CD1c-positive myeloid dendritic cell (primary cell): Measurements from ENCODE around the gene UBAP1.
A peak's percentile ranks its signal among the peaks of the same experiment; 100 is the strongest.
"Not testable (repeated sequence)": the region's sequence is repeated elsewhere in the genome, so short reads cannot be mapped to it uniquely, and the experiment has no call there.

Source experiments
- DNase-seq: peaks from one replicate; pipeline ENCODE4 v3.0.0-alpha.2; 2016; ENCODE audit errors: extremely low spot score

UBAP1 gene

GRCh38 chr9:34178436-34179212 is at the start of gene UBAP1:
Gene UBAP1 (plus strand): TSS chr9:34179043. CDS start chr9:34220915, 41,872 bp downstream.
- DNase-seq, result peak; percentile 99

GRCh38 chr9:34131571-34131970 is 47.3 kb upstream of the UBAP1 start:
- no peak for DNase-seq

GRCh38 chr9:34133436-34133949 is 45.4 kb upstream of the UBAP1 start:
- no peak for DNase-seq

- no peak for DNase-seq
Measured at GRCh38 chr9:34134521-34134920, 44.3 kb upstream of the UBAP1 start.

GRCh38 chr9:34138644-34139043 is 40.2 kb upstream of the UBAP1 start:
- DNase-seq, result not testable (repeated sequence)

GRCh38 chr9:34139477-34140146 is 39.2 kb upstream of the UBAP1 start:
- DNase-seq, result no peak

- DNase-seq, result no peak
Measured at GRCh38 chr9:34140853-34141252, 38.0 kb upstream of the UBAP1 start.

GRCh38 chr9:34143116-34143515 is 35.7 kb upstream of the UBAP1 start:
- no peak for DNase-seq

GRCh38 chr9:34145165-34145564 is 33.7 kb upstream of the UBAP1 start:
- no peak for DNase-seq

GRCh38 chr9:34151398-34151797 is 27.4 kb upstream of the UBAP1 start:
- DNase-seq, result no peak

- no peak for DNase-seq
Measured at GRCh38 chr9:34154057-34154456, 24.8 kb upstream of the UBAP1 start.

- no peak for DNase-seq
Measured at GRCh38 chr9:34157318-34157717, 21.5 kb upstream of the UBAP1 start.

GRCh38 chr9:34157898-34158297 is 20.9 kb upstream of the UBAP1 start:
- DNase-seq, result no peak

GRCh38 chr9:34158362-34158869 is 20.4 kb upstream of the UBAP1 start:
- DNase-seq, result peak; percentile 26

GRCh38 chr9:34163434-34163833 is 15.4 kb upstream of the UBAP1 start:
- peak; percentile 25 for DNase-seq

- no peak for DNase-seq
Measured at GRCh38 chr9:34169125-34169524, 9.7 kb upstream of the UBAP1 start.

- DNase-seq, result no peak
Measured at GRCh38 chr9:34170237-34170991, 8.4 kb upstream of the UBAP1 start.

GRCh38 chr9:34171753-34172535 is 6.9 kb upstream of the UBAP1 start:
- peak; percentile 79 for DNase-seq

- DNase-seq, result no peak
Measured at GRCh38 chr9:34176089-34176488, 2.8 kb upstream of the UBAP1 start.

GRCh38 chr9:34177593-34178435 is 1.0 kb upstream of the UBAP1 start:
- no peak for DNase-seq
